Measurements from ENCODE around the gene FAM83C. TPM values are rescaled to one million over a fixed set of nuclear protein-coding genes. Genes with fewer than 3 reads are reported as not detected.

FAM83C gene
- total and polyA plus RNA-seq, 2 experiments from 2014 or later, result not detected

GRCh38 chr20:35290887-35291417 is 1.3 kb downstream of the FAM83C start:
- no peak for DNase-seq
- Histone ChIP-seq H3K27ac (no peak overlapping the region), H3K9me2 (ENCODE audit: insufficient read depth) (no peaks in the 10 kb centered on the region), H3K36me3 (ENCODE audit: low read depth) (no peaks in the 10 kb centered on the region), H3F3A (ENCODE audit: insufficient read depth) (no peaks in the 10 kb centered on the region), H3K79me2 (ENCODE audit: insufficient read depth) (no peaks in the 10 kb centered on the region), H3K4me3 (no peak overlapping the region), H3K4me2 (ENCODE audit: unreplicated experiment) (no peak overlapping the region), H4K20me1 (ENCODE audit: insufficient read depth) (no peaks in the 10 kb centered on the region), H2AFZ (no peak overlapping the region), H3K9ac (no peak overlapping the region), H3K27me3 (replicated peaks; ENCODE audit: insufficient read depth) (no peaks in the 10 kb centered on the region), H3K9me3 (ENCODE audit: low read depth) (no peaks in the 10 kb centered on the region), H3K4me1 (ENCODE audit: insufficient read depth) (no peaks in the 10 kb centered on the region)
- no peak for TF ChIP-seq EZH2 (IDR thresholded peaks at IDR 0.05; ENCODE audit: insufficient read depth, poor library complexity, severe bottlenecking)
- TF ChIP-seq EZH2phosphoT487 (IDR thresholded peaks at IDR 0.05; ENCODE audit: insufficient read depth, low read depth), result no peak
- in situ Hi-C loops (cut with MboI), result no loop called here
- 70 to 72% methylated on average over 7 of the region's 7 CpGs for WGBS, 2 experiments (ENCODE audit: low coverage in 1 of 2, low lambda C conversion rate in 2 of 2, missing lambda C conversion rate in 2 of 2)

GRCh38 chr20:35290186-35290886 is 1.9 kb downstream of the FAM83C start:
- Histone ChIP-seq H4K20me1 (ENCODE audit: insufficient read depth) (no peaks in the 10 kb centered on the region), H3K4me1 (ENCODE audit: insufficient read depth) (peaks cover 2% of the 10 kb centered on the region; the same call in 1 of the 2 replicates), H3K4me2 (ENCODE audit: unreplicated experiment) (no peak overlapping the region), H3K4me3 (no peak overlapping the region), H3K36me3 (ENCODE audit: low read depth) (no peaks in the 10 kb centered on the region), H3K9me2 (ENCODE audit: insufficient read depth) (no peaks in the 10 kb centered on the region), H3K27me3 (replicated peaks; ENCODE audit: insufficient read depth) (no peaks in the 10 kb centered on the region), H3K27ac (no peak overlapping the region), H3K79me2 (ENCODE audit: insufficient read depth) (no peaks in the 10 kb centered on the region), H3K9me3 (ENCODE audit: low read depth) (no peaks in the 10 kb centered on the region), H2AFZ (no peak overlapping the region), H3K9ac (no peak overlapping the region), H3F3A (ENCODE audit: insufficient read depth) (no peaks in the 10 kb centered on the region)
- WGBS, 2 experiments (ENCODE audit: low coverage in 1 of 2, low lambda C conversion rate in 2 of 2, missing lambda C conversion rate in 2 of 2), result 58 to 61% methylated on average over 7 of the region's 7 CpGs
- in situ Hi-C loops (cut with MboI), result no loop called here
- TF ChIP-seq EZH2 (IDR thresholded peaks at IDR 0.05; ENCODE audit: insufficient read depth, poor library complexity, severe bottlenecking), result no peak
- no peak for TF ChIP-seq EZH2phosphoT487 (IDR thresholded peaks at IDR 0.05; ENCODE audit: insufficient read depth, low read depth)
- no peak for DNase-seq

DNA sequence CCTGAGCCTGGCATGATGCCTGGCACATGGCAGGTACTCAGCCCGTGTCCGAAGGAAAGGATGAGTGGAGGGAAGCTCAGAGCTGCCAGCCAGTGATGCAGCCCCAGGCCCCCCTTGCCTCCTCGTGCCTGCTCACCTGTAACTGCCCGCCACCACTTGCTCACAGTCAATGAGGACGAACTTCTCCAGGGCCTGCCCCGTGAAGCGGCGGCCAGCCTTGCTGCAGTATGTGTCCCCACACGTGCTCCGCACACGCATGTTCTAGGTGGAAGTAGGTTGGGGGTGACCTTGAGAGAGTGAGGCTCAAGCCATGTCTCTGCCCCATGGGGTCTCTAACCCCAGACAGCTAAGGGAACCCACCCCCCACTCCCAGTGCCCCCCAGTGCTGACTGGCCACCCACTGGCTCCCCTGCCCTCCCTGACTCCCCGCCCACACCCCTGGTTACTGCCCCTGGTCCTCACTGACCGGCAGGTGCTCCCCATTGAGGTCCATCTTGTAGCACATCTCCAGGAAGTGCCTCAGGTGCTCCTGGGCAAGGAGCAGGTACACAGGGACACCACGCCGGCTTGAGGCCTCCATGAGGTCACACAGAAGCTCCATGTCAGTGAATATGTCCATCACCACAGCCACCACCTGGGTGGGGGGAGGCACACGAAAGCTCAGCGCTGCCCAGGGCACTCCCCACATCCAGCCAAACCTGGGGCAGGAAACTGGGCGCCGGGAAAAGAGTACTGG is 3.7 kb downstream of the FAM83C start:
- Histone ChIP-seq H3K9ac (no peak overlapping the region), H4K20me1 (ENCODE audit: insufficient read depth) (no peaks in the 10 kb centered on the region), H3K79me2 (ENCODE audit: insufficient read depth) (peaks cover 10% of the 10 kb centered on the region), H2AFZ (no peak overlapping the region), H3K9me2 (ENCODE audit: insufficient read depth) (no peaks in the 10 kb centered on the region), H3K4me3 (no peak overlapping the region), H3K9me3 (ENCODE audit: low read depth) (no peaks in the 10 kb centered on the region), H3K27ac (no peak overlapping the region), H3K4me2 (ENCODE audit: unreplicated experiment) (no peak overlapping the region), H3K27me3 (replicated peaks; ENCODE audit: insufficient read depth) (no peaks in the 10 kb centered on the region), H3K36me3 (ENCODE audit: low read depth) (no peaks in the 10 kb centered on the region), H3K4me1 (ENCODE audit: insufficient read depth) (peaks cover 5% of the 10 kb centered on the region; the same call in 1 of the 2 replicates), H3F3A (ENCODE audit: insufficient read depth) (no peaks in the 10 kb centered on the region)
- 68 to 73% methylated on average over 18 to 19 of the region's 19 CpGs for WGBS, 2 experiments (ENCODE audit: low coverage in 1 of 2, low lambda C conversion rate in 2 of 2, missing lambda C conversion rate in 2 of 2)
- no peak for TF ChIP-seq EZH2 (IDR thresholded peaks at IDR 0.05; ENCODE audit: insufficient read depth, poor library complexity, severe bottlenecking)
- no peak for TF ChIP-seq EZH2phosphoT487 (IDR thresholded peaks at IDR 0.05; ENCODE audit: insufficient read depth, low read depth)
- in situ Hi-C loops (cut with MboI), result no loop called here
- DNase-seq, result no peak

GRCh38 chr20:35287509-35288324 is 4.5 kb downstream of the FAM83C start:
- 78 to 79% methylated on average over 28 of the region's 28 CpGs for WGBS, 2 experiments (ENCODE audit: low coverage in 1 of 2, low lambda C conversion rate in 2 of 2, missing lambda C conversion rate in 2 of 2)
- Histone ChIP-seq H3K4me1 (ENCODE audit: insufficient read depth) (peaks cover 5% of the 10 kb centered on the region; the same call in 1 of the 2 replicates), H3K4me2 (ENCODE audit: unreplicated experiment) (no peak overlapping the region), H2AFZ (no peak overlapping the region), H3F3A (ENCODE audit: insufficient read depth) (no peaks in the 10 kb centered on the region), H3K27ac (no peak overlapping the region), H3K27me3 (replicated peaks; ENCODE audit: insufficient read depth) (no peaks in the 10 kb centered on the region), H3K79me2 (ENCODE audit: insufficient read depth) (peaks cover 18% of the 10 kb centered on the region), H4K20me1 (ENCODE audit: insufficient read depth) (no peaks in the 10 kb centered on the region), H3K9me2 (ENCODE audit: insufficient read depth) (no peaks in the 10 kb centered on the region), H3K4me3 (no peak overlapping the region), H3K36me3 (ENCODE audit: low read depth) (no peaks in the 10 kb centered on the region), H3K9ac (no peak overlapping the region), H3K9me3 (ENCODE audit: low read depth) (no peaks in the 10 kb centered on the region)
- in situ Hi-C loops (cut with MboI), result no loop called here
- TF ChIP-seq EZH2phosphoT487 (IDR thresholded peaks at IDR 0.05; ENCODE audit: insufficient read depth, low read depth) (no peak), EZH2 (IDR thresholded peaks at IDR 0.05; ENCODE audit: insufficient read depth, poor library complexity, severe bottlenecking) (no peak)
- DNase-seq, result no peak

Measured in GM23248 (cell line).